CD14-positive monocyte (primary cell): ENCODE data around the gene TGFA. TPM values are rescaled to one million over a fixed set of nuclear protein-coding genes. Genes with fewer than 3 reads are reported as not detected.

Experiments used
- DNase-seq, 3 donors: peaks; one replicate each; pipeline ENCODE4 v3.0.0-alpha.2; 2011 to 2022
- H2AFZ ChIP-seq: 2 replicates; pipeline ENCODE4 v1.6.0; 2012; ENCODE audit warnings: mild to moderate bottlenecking, low read depth, low read length, inconsistent platforms; ENCODE audit not compliant: insufficient read depth, poor library complexity, severe bottlenecking
- H3K27ac ChIP-seq, 2 donors: 1 replicate in 1 of 2; 2 replicates in 1 of 2; pipeline ENCODE4 v1.5.1; 2012 to 2013; ENCODE audit warnings: low read length in 2 of 2, control low read depth in 1 of 2, inconsistent platforms in 1 of 2, low read depth in 1 of 2, mild to moderate bottlenecking in 1 of 2
- H3K27me3 ChIP-seq, 2 donors: one replicate each; pipeline versions ENCODE4 v1.6.0 to v1.6.1; 2011 to 2013; ENCODE audit warnings: low read length in 2 of 2; ENCODE audit not compliant: control insufficient read depth in 2 of 2, insufficient read depth in 2 of 2
- H3K36me3 ChIP-seq, 2 donors: replicated peaks in 1 of 2; 1 replicate in 1 of 2; 2 replicates in 1 of 2; pipeline versions ENCODE4 v1.5.1 to v1.6.1; 2012 to 2013; ENCODE audit warnings: low read length in 2 of 2, control low read depth in 1 of 2, inconsistent platforms in 1 of 2, mild to moderate bottlenecking in 1 of 2; ENCODE audit not compliant: insufficient read depth in 2 of 2, control insufficient read depth in 1 of 2
- H3K4me1 ChIP-seq, 2 donors: 1 replicate in 1 of 2; 2 replicates in 1 of 2; pipeline versions ENCODE4 v1.5.1 to v1.6.1; 2012 to 2013; ENCODE audit warnings: low read length in 2 of 2, control low read depth in 1 of 2, inconsistent platforms in 1 of 2, mild to moderate bottlenecking in 1 of 2, moderate library complexity in 1 of 2; ENCODE audit not compliant: insufficient read depth in 2 of 2, control insufficient read depth in 1 of 2
- H3K4me2 ChIP-seq: replicated peaks from 2 replicates; pipeline ENCODE3; 2012; ENCODE audit warnings: low read length, moderate library complexity, mild to moderate bottlenecking; ENCODE audit not compliant: poor library complexity, severe bottlenecking; ENCODE audit errors: extremely low read depth
- H3K4me3 ChIP-seq, 3 experiments: fragments of 200-600 bp in 1 of 3; sonication (generic) in 1 of 3; replicated peaks in 1 of 3; 1 replicate in 2 of 3; 2 replicates in 1 of 3; pipeline ENCODE4 v1.5.1; 2011 to 2013; ENCODE audit warnings: low read length in 3 of 3, mild to moderate bottlenecking in 3 of 3, control low read depth in 2 of 3, low read depth in 2 of 3, inconsistent platforms in 1 of 3, moderate library complexity in 1 of 3
- H3K79me2 ChIP-seq: 2 replicates; pipeline ENCODE4 v1.6.0; 2012; ENCODE audit warnings: mild to moderate bottlenecking, control low read depth, inconsistent platforms, low read length, moderate library complexity; ENCODE audit not compliant: insufficient read depth
- H3K9ac ChIP-seq: 2 replicates; pipeline ENCODE4 v1.6.0; 2017; ENCODE audit warnings: low read length, mild to moderate bottlenecking; ENCODE audit not compliant: insufficient read depth, poor library complexity, severe bottlenecking
- H3K9me3 ChIP-seq, 2 donors: replicated peaks in 1 of 2; 1 replicate in 1 of 2; 2 replicates in 1 of 2; pipeline versions ENCODE4 v1.5.1 to v1.6.1; 2012 to 2013; ENCODE audit warnings: low read length in 2 of 2, control low read depth in 1 of 2; ENCODE audit not compliant: control insufficient read depth in 1 of 2, insufficient read depth in 1 of 2
- H4K20me1 ChIP-seq: 2 replicates; pipeline ENCODE4 v1.6.0; 2012; ENCODE audit warnings: mild to moderate bottlenecking, low read length, control low read depth, moderate library complexity; ENCODE audit not compliant: insufficient read depth
- H3K27ac Mint-ChIP-seq, 7 donors: one replicate each; pipeline ENCODE4 v1.8.0; 2020; ENCODE audit warnings: mild to moderate bottlenecking in 7 of 7, mixed read lengths in 7 of 7, moderate library complexity in 6 of 7, inconsistent platforms in 2 of 7
- H3K27me3 Mint-ChIP-seq, 3 donors: one replicate each; pipeline ENCODE4 v1.8.0; 2021 to 2022; ENCODE audit warnings: low read depth in 3 of 3, mild to moderate bottlenecking in 3 of 3, mixed read lengths in 3 of 3, moderate library complexity in 3 of 3, inconsistent platforms in 1 of 3
- H3K36me3 Mint-ChIP-seq, 2 donors: one replicate each; pipeline ENCODE4 v1.8.0; 2020; ENCODE audit warnings: mixed read lengths in 2 of 2, inconsistent platforms in 1 of 2, mild to moderate bottlenecking in 1 of 2
- H3K4me1 Mint-ChIP-seq: one replicate; pipeline ENCODE4 v1.8.0; 2020; ENCODE audit warnings: mild to moderate bottlenecking, mixed read lengths
- H3K4me3 Mint-ChIP-seq, 2 donors: one replicate each; pipeline ENCODE4 v1.8.0; 2020; ENCODE audit warnings: mild to moderate bottlenecking in 2 of 2, mixed read lengths in 2 of 2, moderate library complexity in 1 of 2
- H3K9me3 Mint-ChIP-seq, 7 donors: one replicate each; pipeline ENCODE4 v1.8.0; 2020 to 2022; ENCODE audit warnings: mixed read lengths in 7 of 7, mild to moderate bottlenecking in 6 of 7, moderate library complexity in 6 of 7, inconsistent platforms in 2 of 7
- WGBS: methylation state at CpG from one replicate; pipeline ENCODE4 v1.1.5; 2013; ENCODE audit warnings: missing lambda C conversion rate; ENCODE audit not compliant: insufficient coverage; 5-methylcytosine and 5-hydroxymethylcytosine counted together
- intact Hi-C, 2 donors: fragments of 100-400 bp; cut with micrococcal nuclease; formaldehyde crosslinking; loops; one replicate each; pipeline versions ENCODE4 v1.15.0 to v1.15.1; 2023
- polyA plus RNA-seq, 3 donors: library from polyadenylated mRNA; depleted of rRNA in 1 of 3; unstranded in 2 of 3; stranded (reverse) in 1 of 3; fragments of 300-500 nt in 2 of 3; fragments of >200 nt in 1 of 3; fragmentation: Illumina TruSeq in 2 of 3; gene quantifications; 1 replicate in 2 of 3; 2 replicates in 1 of 3; pipeline ENCODE4 v1.2.3, GENCODE V29; 2012 to 2021
- TF ChIP-seq, protein P1 (sequence below): fragments of 200-600 bp; IDR thresholded peaks from one replicate; pipeline ENCODE4 v1.8.0; 2022; ENCODE audit warnings: antibody characterized with exemption, mild to moderate bottlenecking

The TGFA gene
- polyA plus RNA-seq, 3 donors, result 1.7 to 2.5 (median 1.7) TPM

DNA sequence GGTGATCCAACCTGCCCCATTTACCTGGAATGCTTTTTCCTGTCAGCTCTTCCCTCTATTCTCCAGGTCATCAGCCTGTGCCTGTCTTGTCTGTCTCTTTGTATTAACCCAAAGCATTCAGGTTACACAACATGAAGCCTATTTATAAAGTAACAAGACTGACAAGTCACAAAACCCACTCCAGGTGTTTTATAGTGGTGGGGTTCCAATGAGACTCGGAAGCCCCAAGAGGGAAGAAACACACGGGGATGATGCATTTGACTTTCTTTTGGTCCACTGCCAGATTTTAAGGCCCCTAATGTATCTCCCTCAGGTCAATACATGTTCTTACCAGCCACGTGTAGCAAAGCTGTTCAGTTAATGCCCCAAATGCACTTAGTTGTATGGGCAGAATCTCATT lies 27.5 kb downstream of the TGFA start:
- WGBS, result 50% methylated on average over 1 of the region's 3 CpGs

DNA sequence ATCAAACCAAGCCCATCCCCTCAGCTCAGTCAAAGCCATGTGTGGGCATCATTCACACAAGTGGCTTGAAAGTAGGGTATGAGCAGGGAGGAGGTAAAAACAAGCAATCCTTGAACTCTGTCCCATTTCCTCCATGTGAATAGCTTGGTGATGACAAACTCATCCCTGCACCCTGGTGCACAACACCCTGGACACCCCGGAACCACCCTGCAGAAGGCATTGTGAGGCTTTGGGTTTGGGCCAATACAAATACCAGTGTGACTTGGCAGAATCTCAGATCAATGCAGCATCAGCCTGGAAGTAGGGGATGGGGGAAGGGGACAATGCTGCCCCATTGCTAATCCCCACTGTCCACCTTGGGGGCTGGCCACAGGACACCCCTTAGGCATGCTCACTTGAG lies 28.6 kb downstream of the TGFA start:
- no peaks in the 10 kb centered on the region for H3K27me3 ChIP-seq
- WGBS, result 67% methylated on average over 1 of the region's 1 CpG
- intact Hi-C loops, result no loop called here
- no peak overlapping the region for H3K4me2 ChIP-seq
- H3K4me1 ChIP-seq, result peaks cover 55 to 57% of the 10 kb centered on the region in 2 donors
- no peaks in the 10 kb centered on the region for H3K36me3 ChIP-seq
- TF ChIP-seq, protein P1, sequence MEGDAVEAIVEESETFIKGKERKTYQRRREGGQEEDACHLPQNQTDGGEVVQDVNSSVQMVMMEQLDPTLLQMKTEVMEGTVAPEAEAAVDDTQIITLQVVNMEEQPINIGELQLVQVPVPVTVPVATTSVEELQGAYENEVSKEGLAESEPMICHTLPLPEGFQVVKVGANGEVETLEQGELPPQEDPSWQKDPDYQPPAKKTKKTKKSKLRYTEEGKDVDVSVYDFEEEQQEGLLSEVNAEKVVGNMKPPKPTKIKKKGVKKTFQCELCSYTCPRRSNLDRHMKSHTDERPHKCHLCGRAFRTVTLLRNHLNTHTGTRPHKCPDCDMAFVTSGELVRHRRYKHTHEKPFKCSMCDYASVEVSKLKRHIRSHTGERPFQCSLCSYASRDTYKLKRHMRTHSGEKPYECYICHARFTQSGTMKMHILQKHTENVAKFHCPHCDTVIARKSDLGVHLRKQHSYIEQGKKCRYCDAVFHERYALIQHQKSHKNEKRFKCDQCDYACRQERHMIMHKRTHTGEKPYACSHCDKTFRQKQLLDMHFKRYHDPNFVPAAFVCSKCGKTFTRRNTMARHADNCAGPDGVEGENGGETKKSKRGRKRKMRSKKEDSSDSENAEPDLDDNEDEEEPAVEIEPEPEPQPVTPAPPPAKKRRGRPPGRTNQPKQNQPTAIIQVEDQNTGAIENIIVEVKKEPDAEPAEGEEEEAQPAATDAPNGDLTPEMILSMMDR, result no peak
- no peaks in the 10 kb centered on the region for H4K20me1 ChIP-seq
- H3K9ac ChIP-seq, result no peak overlapping the region
- Mint-ChIP-seq H3K27me3 (peaks cover 0 to 7% (median 0%) of the 10 kb centered on the region in 3 donors), H3K4me3 (no peak overlapping the region), H3K36me3 (peaks cover 0 to 2% of the 10 kb centered on the region in 2 donors), H3K4me1 (peaks cover 52% of the 10 kb centered on the region), H3K27ac (peak overlapping the region in 3 of 7 donors; percentile 6 to 94 (median 88)), H3K9me3 (peaks cover 0 to 2% (median 0%) of the 10 kb centered on the region in 7 donors)
- no peak for DNase-seq
- H3K27ac ChIP-seq, result peak overlapping the region; percentile 62 to 88
- no peaks in the 10 kb centered on the region for H3K79me2 ChIP-seq
- H2AFZ ChIP-seq, result no peak overlapping the region
- no peaks in the 10 kb centered on the region for H3K9me3 ChIP-seq
- no peak overlapping the region for H3K4me3 ChIP-seq

More for the DNA sequence above, 27.5 kb downstream of the TGFA start:
- no peak for DNase-seq
- Histone ChIP-seq H4K20me1 (no peaks in the 10 kb centered on the region), H3K9ac (no peak overlapping the region), H3K79me2 (no peaks in the 10 kb centered on the region), H3K4me1 (peaks cover 63 to 66% of the 10 kb centered on the region in 2 donors), H3K9me3 (no peaks in the 10 kb centered on the region), H2AFZ (no peak overlapping the region), H3K27ac (no peak overlapping the region), H3K36me3 (no peaks in the 10 kb centered on the region), H3K4me2 (no peak overlapping the region), H3K27me3 (no peaks in the 10 kb centered on the region), H3K4me3 (no peak overlapping the region)
- Mint-ChIP-seq H3K27me3 (peaks cover 0 to 7% (median 0%) of the 10 kb centered on the region in 3 donors), H3K27ac (peak overlapping the region in 2 of 7 donors; percentile 6 to 20), H3K4me1 (peaks cover 58% of the 10 kb centered on the region), H3K36me3 (peaks cover 0 to 2% of the 10 kb centered on the region in 2 donors), H3K4me3 (no peak overlapping the region), H3K9me3 (no peaks in the 10 kb centered on the region)
- TF ChIP-seq, protein P1, result no peak
- intact Hi-C loops, result no loop called here
